Kidney (tissue), 14 donors: ENCODE measurements around the gene HSD3B7. TPM values are rescaled to one million over a fixed set of nuclear protein-coding genes. Genes with fewer than 3 reads are reported as not detected.

Source experiments
- DNase-seq, 5 donors: peaks; one replicate each; pipeline ENCODE4 v3.0.0-alpha.2; 2013 to 2020
- FAIRE-seq: peaks from 2 replicates; lab custom pipeline; 2012; peaks lifted over from hg19 to GRCh38; lab: Jason Lieb, UNC
- H3K27ac ChIP-seq, 2 donors: one replicate each; pipeline ENCODE4 v1.7.0; 2013; ENCODE audit warnings: low read depth in 2 of 2, low read length in 2 of 2, inconsistent platforms in 1 of 2
- H3K27me3 ChIP-seq: one replicate; pipeline ENCODE4 v1.7.1; 2013; ENCODE audit warnings: low read length, inconsistent platforms; ENCODE audit not compliant: control insufficient read depth, insufficient read depth
- H3K36me3 ChIP-seq, 3 donors: one replicate each; pipeline versions ENCODE4 v1.7.0 to v1.7.1; 2013; ENCODE audit warnings: low read length in 3 of 3, control low read depth in 1 of 3, inconsistent platforms in 1 of 3; ENCODE audit not compliant: insufficient read depth in 3 of 3, control insufficient read depth in 2 of 3
- H3K4me1 ChIP-seq, 3 donors: one replicate each; pipeline versions ENCODE4 v1.7.0 to v1.7.1; 2013; ENCODE audit warnings: low read length in 3 of 3, inconsistent platforms in 1 of 3, low read depth in 1 of 3; ENCODE audit not compliant: control insufficient read depth in 2 of 3, insufficient read depth in 2 of 3
- H3K4me3 ChIP-seq, 3 donors: one replicate each; pipeline versions ENCODE4 v1.7.0 to v1.8.1; 2013; ENCODE audit warnings: low read length in 3 of 3, control low read depth in 1 of 3, inconsistent platforms in 1 of 3
- H3K9ac ChIP-seq, 3 donors: one replicate each; pipeline versions ENCODE4 v1.7.0 to v1.7.1; 2013; ENCODE audit warnings: low read length in 3 of 3, control low read depth in 1 of 3, inconsistent platforms in 1 of 3
- H3K9me3 ChIP-seq, 3 donors: one replicate each; pipeline versions ENCODE4 v1.7.0 to v1.7.1; 2013; ENCODE audit warnings: low read length in 3 of 3, control low read depth in 1 of 3, inconsistent platforms in 1 of 3; ENCODE audit not compliant: control insufficient read depth in 2 of 3, insufficient read depth in 1 of 3
- CTCF ChIP-seq: IDR thresholded peaks from 3 replicates; pipeline ENCODE4 v1.5.1; 2012; ENCODE audit warnings: mild to moderate bottlenecking, moderate library complexity, borderline replicate concordance; ENCODE audit not compliant: insufficient read depth; ENCODE audit errors: extremely low read depth
- intact Hi-C: fragments of 100-400 bp; cut with DNase I; formaldehyde crosslinking; loops from one replicate; pipeline ENCODE4 v1.11.1; 2022
- polyA plus RNA-seq: library from polyadenylated mRNA; stranded (reverse); fragments of 350-450 nt; fragmentation: Illumina TruSeq; extraction: RNeasy Lipid Tissue Mini Kit (QIAGEN cat#74804); gene quantifications from one replicate; pipeline ENCODE4 v1.2.3, GENCODE V29; 2014; ENCODE audit warnings: low read depth, low replicate concordance; ENCODE audit not compliant: insufficient read depth
- total RNA-seq: library from RNA; stranded (reverse); fragmentation: NEBNext Ultra II Directional; extraction: Animal tissue kit (Norgen Biotek cat#: 25700); gene quantifications from one replicate; pipeline ENCODE4 v1.2.1, GENCODE V29; 2021
- donor health status: control.
- donor health status: control.
- donor health status: control.
- donor health status: control.
- donor health status: control.
- donor health status: DM: yes; HTN: yes; CAD: no.
- donor health status: Normal renal cell carcinoma (clear cell type).

Gene HSD3B7
- total and polyA plus RNA-seq, 2 donors from 2014 or later, result 24.4 to 40.5 TPM

DNA sequence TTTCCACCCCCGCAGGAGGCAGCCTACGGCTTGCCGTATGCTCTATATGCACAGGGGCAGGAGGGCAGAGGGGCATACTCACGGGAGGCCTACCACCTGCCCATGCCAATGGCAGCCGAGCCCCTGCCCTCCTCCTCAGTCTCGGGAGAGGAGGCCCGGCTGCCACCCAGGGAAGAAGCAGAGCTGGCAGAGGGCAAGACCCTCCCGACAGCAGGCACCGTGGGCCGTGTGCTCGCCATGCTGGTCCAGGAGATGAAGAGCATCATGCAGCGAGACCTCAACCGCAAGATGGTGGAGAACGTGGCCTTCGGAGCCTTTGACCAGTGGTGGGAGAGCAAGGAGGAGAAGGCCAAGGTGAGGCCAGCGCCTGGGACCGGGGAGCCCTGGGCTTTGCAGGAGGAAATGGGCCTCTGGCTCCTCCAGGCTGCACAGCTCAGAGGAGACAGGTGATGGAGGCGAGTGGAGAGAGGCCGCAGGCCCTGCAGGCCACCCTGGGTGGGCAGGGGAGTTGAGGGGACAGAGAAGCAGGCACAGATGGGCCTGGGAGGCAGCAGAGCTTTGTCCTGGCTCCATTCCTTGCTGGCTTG, 18.9 kb upstream of the HSD3B7 start:
- no peak overlapping the region for H3K9ac ChIP-seq
- DNase-seq, result no peak
- no peak for FAIRE-seq
- H3K27me3 ChIP-seq, result no peaks in the 10 kb centered on the region
- no peaks in the 10 kb centered on the region for H3K9me3 ChIP-seq
- H3K27ac ChIP-seq, result no peak overlapping the region
- H3K4me3 ChIP-seq, result no peak overlapping the region
- peaks cover 12 to 55% (median 25%) of the 10 kb centered on the region in 3 donors for H3K36me3 ChIP-seq
- intact Hi-C loops, result no loop called here
- H3K4me1 ChIP-seq, result no peaks in the 10 kb centered on the region
- TF ChIP-seq CTCF, result no peak

GRCh38 chr16:30967795-30968194, 17.2 kb upstream of the HSD3B7 start:
- no peak overlapping the region for H3K27ac ChIP-seq
- FAIRE-seq (no peak), DNase-seq (no peak)
- H3K4me3 ChIP-seq, result no peak overlapping the region
- no peaks in the 10 kb centered on the region for H3K27me3 ChIP-seq
- H3K9ac ChIP-seq, result no peak overlapping the region
- H3K4me1 ChIP-seq, result no peaks in the 10 kb centered on the region
- no peaks in the 10 kb centered on the region for H3K9me3 ChIP-seq
- intact Hi-C loops, result no loop called here
- peaks cover 12 to 52% (median 27%) of the 10 kb centered on the region in 3 donors for H3K36me3 ChIP-seq
- no peak for TF ChIP-seq CTCF

- DNase-seq (no peak), FAIRE-seq (no peak)
- TF ChIP-seq CTCF, result no peak
- no peaks in the 10 kb centered on the region for H3K4me1 ChIP-seq
- no peaks in the 10 kb centered on the region for H3K27me3 ChIP-seq
- H3K36me3 ChIP-seq, result peaks cover 12 to 54% (median 33%) of the 10 kb centered on the region in 3 donors
- no peak overlapping the region for H3K4me3 ChIP-seq
- intact Hi-C loops, result no loop called here
- H3K27ac ChIP-seq, result no peak overlapping the region
- no peaks in the 10 kb centered on the region for H3K9me3 ChIP-seq
- no peak overlapping the region for H3K9ac ChIP-seq
These were observed 15.7 kb upstream of the HSD3B7 start for GRCh38 chr16:30969246-30969842.
